ENCODE measurements around the gene MN1.

The MN1 gene

DNA sequence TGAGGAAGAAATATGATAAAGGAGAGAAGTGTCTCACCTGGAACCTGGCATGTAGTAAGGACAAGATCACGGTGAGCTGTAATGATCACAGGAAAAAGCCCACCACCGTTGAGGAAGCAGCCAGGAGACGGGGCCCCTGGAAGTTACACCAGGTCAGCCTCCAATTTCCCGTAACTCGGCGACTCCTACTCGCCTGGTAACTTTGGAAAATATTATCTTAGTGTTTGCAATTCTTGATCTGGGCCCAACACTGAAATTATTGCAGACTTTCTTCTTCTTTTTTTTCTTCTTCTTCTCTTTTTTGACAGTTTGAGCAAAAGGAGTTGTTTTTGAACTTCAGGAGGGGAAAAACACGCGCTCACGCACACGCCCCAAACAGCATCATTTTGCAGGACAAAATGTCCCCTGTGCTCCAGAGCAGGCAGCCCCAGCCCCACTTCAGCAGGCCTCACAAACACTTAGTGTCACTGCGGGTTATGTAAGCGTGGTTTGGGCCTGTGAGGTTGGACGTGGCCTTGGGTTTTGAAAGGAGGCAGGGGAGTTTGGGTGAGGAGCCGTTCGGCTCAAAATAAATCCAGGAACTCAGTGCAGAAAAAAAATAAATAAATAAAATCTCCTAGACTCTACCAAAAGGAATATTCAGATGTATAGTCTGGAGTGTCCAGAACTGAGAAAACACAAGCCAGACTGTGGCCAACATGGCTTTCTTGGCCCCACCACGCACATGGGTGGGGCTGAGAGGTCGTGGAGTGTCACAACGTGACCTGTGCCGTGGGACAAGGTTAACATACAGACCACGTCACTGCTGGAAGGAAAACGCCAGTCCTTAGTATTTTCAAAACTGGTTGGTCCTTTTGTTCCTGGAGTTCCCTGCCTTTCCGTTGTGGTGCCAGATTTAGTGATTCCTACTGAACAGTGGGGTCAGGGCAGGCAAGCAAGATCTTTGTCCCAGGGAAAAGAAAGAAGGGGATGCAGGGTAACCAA is 26.3 kb upstream of the MN1 start:
- DNase-seq (ENCODE audit: low read depth), result no peak

- no peak for DNase-seq (ENCODE audit: low read depth)
Measured at GRCh38 chr22:27825174-27825573, 23.6 kb upstream of the MN1 start.

DNA sequence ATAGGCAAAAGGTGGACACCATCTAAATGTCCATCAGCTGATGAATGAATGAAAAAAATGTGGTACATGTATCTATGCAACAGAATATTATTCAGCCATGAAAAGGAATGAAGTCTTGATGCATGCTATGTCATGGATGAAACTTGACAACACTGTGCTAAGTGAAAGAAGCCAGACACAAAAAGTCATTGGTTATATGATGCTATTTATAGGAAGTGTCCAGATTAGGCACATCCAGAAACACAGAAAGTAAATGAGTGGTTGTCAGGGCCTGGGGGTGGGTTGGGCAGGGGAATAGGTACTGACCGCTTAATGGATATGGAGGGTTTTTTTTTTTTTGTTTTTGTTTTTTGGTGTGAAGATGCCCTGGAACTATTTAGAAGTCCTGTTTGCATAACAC is 21.7 kb upstream of the MN1 start:
- DNase-seq (ENCODE audit: low read depth), result no peak

DNA sequence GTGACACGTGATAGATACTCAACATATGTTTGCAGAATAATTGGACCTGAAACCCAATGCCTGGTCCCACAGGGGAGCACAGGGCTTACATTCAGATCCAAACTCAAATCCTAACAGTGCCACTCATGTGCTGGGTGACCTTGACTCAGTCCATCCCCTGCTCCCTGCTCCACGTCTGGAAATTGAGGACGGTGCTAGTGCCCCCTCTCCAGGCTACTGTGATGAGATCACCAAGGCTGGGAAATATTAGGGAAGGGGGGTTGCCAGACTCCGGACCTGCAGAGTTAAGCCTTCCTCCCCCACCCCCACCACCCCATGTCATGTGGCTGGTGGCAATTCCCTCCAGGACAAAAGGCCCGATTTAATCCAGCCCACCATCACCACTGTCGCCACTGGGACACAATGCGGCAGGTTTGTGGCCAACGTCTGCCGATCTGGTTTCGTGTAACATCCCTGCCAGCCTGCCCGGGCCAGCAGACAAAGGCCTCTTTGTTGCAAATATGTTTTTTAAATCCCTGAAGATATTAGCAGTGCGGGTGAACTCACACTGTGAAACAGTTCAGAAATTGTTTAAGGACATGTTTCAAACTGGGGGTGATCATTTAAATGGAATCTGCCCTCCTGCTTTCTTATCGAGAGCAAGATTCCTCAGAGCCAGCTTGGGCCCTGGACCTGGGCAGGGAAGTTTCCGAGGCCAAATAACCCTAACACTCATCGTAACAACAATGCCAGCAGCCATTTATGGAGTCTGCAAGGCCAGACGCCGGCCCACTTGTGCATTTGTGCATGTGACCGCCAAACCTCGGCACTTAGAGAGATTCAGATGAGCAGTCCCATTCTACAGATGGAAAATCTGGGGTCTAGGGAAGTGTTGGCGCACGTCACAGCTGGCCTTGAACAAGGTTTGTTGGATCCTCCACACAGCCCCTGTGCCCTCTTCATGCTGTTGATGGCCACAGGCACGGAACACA is 19.6 kb upstream of the MN1 start:
- DNase-seq (ENCODE audit: low read depth), result no peak

GRCh38 chr22:27816552-27816951 is 15.0 kb upstream of the MN1 start:
- no peak for DNase-seq (ENCODE audit: low read depth)

- DNase-seq (ENCODE audit: low read depth), result no peak
Measured at GRCh38 chr22:27815826-27816530, 14.4 kb upstream of the MN1 start.

DNA sequence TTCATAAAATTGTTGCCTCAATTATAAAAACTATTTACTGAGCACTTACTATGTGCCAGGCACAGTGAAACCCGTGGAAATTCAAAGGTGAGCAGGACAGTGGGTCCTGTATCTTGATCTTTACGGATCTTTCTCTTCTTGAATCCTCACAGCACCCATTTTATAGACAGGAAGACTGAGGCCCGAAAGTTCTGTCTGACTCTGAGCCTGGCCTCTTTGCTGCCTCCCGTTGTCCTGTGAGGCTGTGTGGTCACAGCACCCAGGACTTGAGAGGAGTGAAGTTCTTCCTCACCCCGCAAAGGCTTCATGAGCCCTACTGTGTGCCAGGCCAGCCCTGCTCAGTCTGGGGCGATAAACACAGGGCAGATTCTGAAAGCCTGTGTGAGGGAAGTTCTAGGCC is 13.4 kb upstream of the MN1 start:
- DNase-seq (ENCODE audit: low read depth), result no peak

DNA sequence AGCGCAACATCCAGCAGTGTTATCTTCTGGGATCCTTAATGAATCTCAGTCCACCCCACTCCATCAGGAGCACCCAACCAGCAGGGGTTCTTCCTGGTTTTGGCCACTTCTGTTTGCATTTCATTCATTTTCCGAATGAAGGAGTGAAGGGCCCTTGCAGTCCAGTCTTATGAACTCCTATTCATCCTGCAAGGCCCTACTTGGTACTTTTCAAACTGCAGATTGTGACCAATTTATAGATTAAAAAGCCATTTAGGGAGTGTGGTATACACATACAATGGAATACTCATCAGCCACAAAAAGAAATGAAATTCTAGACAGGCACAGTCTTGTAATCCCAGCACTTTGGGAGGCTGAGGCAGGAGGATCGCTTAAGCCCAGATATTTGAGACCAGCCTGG is 10.2 kb upstream of the MN1 start:
- DNase-seq (ENCODE audit: low read depth), result no peak

DNA sequence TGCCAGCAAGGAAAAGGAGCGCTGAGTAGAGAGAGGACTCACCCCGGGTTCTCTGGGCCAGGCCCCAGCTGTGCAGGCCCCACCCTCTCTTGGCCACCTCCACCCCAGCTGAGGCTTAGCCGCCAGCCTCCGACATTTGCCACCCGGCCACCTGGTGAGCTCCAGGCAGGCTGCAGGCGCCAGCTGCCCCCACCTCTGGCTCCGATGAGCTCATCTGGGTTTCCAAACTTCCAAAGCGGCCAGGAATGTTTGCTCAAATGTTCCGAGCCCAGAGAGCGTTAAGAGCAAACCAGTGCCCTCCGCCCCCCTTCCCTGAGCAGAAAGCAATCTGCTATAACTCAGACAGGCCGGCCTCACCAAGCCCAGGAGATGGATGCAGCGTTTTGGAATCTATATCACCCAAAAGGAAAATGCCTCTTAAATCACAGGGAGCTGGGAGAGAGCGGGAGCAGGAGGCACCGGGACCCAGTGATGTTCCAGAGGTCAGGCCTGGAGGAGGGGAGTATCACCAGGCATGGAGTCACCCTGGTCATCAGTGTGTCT is 9.1 kb upstream of the MN1 start:
- no peak for DNase-seq (ENCODE audit: low read depth)

DNA sequence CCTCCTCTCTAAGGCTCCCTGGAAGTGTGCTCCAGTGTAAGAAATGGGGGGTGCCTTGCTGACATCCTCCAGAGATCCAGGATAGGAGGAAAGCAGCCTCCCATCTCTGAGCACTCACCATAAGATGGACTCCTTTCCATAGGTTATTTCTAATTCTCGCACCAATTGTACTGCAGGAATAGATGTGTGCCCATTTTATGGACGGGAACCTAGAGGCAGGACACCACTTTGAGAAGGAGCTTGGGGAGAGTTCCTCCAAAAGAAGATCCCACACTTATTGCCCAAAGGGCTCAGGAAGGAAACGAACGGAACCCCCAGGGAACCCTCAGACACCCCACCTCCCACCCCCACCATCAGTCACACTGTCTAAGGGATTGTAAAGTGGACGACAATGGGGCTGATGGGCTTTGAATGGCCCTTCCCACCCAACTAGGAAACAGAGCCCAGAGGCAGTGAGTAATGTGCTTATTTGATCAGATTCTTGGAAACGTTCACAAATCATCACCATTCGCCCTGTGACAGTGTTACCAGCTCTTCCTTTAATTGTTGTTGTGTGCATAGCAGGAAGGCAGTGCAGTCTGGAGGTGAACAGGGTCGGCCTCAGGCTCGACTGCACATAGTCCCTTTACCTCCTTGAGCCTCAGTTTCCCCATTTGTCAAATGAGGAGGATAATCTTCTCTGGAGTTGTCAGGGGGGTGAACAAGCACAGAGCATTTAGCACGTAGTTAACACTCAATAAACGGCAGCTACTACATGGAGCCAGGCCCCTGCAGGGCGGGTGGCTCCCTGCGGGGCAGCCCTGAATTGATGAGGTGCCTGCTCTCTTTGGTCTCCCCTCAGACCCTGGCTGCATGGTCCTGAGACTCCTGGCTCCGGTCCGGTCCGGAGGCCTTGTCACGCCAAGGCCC is 8.4 kb upstream of the MN1 start:
- DNase-seq (ENCODE audit: low read depth), result no peak

GRCh38 chr22:27809226-27809603 is 7.7 kb upstream of the MN1 start:
- no peak for DNase-seq (ENCODE audit: low read depth)

DNA sequence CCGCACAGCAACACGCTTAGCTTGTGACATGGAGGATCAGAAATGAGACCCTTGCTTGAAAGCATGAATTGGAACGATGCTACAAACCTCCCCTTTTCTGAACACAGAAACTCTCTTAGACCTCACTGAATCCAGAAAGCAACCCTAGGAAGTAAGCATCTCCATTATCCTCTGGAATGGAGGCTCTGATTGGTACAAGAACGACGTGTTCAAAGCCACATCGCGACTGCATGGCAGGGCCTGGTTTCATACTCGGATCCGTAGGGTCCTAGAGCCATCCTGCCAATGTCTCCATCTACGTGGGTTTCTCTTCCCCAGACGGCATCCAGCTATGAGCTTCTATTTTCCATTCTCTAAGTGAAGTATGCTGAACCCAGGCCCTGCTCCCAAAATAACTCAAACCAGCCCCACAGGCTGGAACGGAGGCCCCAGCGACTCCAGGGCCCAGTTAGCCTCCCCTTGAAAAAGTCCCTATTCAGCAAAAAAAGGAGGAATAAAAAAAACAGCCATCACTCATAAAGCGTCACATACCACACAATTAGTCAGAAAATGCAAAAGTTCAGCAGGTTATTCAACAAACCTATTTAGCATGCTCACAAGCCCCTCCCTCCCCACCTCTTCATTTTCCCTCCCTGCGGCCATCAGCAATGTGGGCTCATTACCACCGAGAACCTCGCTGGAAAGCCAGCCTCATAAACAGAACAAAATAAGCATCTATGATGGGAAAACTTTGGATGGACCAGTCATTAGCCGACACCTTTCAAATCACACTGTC is 7.1 kb upstream of the MN1 start:
- no peak for DNase-seq (ENCODE audit: low read depth)

GRCh38 chr22:27805841-27806240 is 4.3 kb upstream of the MN1 start:
- no peak for DNase-seq (ENCODE audit: low read depth)

DNA sequence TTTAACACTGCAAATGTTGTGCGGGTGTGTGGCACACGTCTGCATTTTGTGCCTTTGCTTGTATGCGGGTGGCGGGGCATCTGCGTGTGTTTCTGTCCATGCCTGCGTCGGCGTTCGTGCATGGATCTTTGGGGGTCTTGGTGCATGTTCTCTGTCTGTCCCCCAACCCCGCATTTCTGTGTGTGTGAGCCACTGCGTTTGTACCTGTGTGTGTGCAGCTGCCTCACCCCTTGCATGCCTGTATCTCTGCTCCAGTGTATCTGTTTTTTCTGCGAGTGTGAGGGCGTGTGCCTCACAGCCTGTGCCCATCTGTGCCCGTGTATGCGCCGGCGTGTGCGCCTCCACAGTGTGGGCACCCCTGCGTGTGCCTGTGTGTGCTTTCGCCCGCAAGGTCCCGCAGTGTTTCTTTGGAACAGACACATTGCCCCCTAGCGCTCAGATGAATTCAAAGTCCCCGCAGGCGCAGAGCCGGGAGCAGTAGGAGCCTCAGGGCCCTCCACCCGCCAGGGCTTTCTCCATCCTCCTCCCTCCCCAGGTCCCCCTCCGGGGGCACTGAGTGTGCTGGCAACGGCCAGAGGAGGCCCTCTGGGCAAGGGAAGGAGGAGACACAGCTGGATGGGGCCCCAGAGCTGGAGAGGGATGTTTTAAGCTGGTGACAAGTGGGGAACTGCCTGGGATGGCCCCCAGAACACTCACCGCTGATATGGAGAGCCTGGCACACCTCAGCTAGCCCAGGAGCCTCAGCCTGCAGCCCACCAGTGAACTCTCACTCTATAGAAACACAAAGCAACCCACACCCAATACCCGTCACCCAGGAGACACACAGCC is 3.1 kb upstream of the MN1 start:
- peak; percentile 32 for DNase-seq (ENCODE audit: low read depth)

DNA sequence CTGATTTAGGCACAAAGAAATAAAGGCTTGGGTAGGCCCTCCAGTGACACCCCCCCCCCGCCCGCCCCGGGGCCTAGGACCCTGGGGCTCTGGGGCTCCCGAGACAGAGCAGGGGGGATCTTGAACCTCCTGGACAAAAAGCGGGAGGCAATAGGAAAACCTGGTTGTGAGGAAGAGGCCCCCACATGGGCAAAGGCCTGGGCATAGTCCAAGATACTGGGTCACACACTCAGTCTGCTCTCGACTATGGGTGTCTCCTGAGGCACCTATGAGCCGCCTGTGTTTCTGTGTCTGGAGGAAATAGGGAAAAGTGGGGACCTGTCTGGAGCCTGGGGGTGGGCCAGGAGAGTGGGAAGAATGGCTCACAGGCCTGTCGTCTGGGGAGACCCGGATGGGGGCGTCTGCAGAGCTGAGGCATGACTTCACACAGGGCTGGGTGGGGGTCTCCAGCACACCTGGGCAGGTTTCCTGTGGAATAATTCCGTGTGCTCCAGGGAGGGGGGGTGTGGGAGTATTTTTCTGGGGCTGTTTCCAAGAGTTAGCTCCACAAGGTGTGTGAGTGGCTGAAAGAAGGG is 2.4 kb upstream of the MN1 start:
- no peak for DNase-seq (ENCODE audit: low read depth)

DNA sequence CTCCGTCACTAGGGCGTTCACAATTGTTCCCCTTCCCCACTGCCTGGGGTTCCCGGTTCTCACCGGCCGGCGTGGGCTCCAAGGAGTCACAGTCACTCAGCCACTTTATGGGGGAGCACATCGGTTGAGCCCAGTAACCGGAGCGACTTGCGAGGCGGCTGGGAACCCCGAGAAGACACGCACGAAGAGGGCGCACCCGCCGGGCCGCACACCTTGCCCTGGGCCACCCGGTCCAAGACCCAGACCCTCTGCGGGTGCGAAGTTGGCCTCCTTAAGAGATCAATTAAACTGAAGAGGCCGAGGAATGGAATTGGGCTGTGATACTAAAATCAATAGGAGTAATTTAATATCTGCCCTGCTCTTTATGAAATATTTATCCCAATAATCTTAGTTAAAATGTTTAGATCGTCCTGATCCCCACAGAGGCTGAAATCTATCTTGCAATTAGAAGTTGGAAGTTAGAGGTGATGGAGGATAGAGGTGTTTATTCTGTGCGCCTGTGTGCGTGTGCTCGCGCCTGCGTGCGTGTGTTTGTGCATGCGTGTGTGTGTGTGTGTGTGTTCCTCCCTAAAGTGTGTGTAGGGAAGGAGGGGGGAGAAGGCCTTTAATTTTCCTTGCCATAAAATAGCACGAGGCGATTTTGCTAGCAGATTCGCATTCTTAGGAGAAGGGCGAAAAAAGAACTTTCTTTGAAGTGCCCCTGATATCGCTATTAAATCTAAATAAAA is 954 bp upstream of the MN1 start:
- no peak for DNase-seq (ENCODE audit: low read depth)

DNA sequence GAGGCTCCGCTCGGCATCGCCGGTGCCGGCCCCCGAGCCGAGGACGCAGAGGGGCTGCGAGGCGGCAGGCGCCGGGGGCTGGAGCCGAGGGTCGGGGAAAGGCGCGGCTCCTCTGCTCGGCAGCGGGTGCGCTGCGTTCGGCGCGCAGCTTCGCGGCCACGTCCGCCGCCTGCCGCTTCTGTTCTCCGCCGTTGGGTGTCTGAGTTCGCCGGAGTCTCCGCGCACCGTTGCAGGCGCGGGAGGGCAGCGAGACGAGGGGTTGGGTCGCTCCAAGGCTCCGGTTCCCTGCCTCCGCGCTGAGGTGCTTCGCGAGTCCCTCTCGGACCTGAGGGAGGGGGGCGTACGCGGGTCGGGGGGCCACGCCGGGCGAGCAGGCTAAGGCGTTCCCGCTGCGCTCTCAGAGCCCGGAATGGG is 347 bp downstream of the MN1 start:
- DNase-seq (ENCODE audit: low read depth), result no peak

All from activated T-cell treated with anti-CD3 and anti-CD28 coated beads for 1 hour (primary cell).